Mucosa of rectum (tissue), 2 donors: ENCODE data around the gene CCDC9B.

Source experiments
- H3K27ac ChIP-seq, 2 donors: one replicate each; pipeline ENCODE4 v1.7.0; 2013; ENCODE audit warnings: inconsistent platforms in 2 of 2, low read depth in 2 of 2, low read length in 2 of 2
- H3K27me3 ChIP-seq, 2 donors: one replicate each; pipeline ENCODE4 v1.7.0; 2013; ENCODE audit warnings: low read length in 2 of 2; ENCODE audit not compliant: control insufficient read depth in 2 of 2, insufficient read depth in 2 of 2
- H3K36me3 ChIP-seq, 2 donors: one replicate each; pipeline ENCODE4 v1.7.0; 2013; ENCODE audit warnings: low read length in 2 of 2; ENCODE audit not compliant: control insufficient read depth in 2 of 2, insufficient read depth in 2 of 2
- H3K4me1 ChIP-seq, 2 donors: one replicate each; pipeline ENCODE4 v1.7.0; 2013; ENCODE audit warnings: low read length in 2 of 2, mild to moderate bottlenecking in 1 of 2; ENCODE audit not compliant: control insufficient read depth in 2 of 2, insufficient read depth in 2 of 2
- H3K4me3 ChIP-seq, 2 donors: one replicate each; pipeline ENCODE4 v1.7.0; 2013; ENCODE audit warnings: low read length in 2 of 2
- H3K9ac ChIP-seq, 2 donors: one replicate each; pipeline ENCODE4 v1.7.0; 2013; ENCODE audit warnings: low read length in 2 of 2, low read depth in 1 of 2, mild to moderate bottlenecking in 1 of 2
- H3K9me3 ChIP-seq, 2 donors: one replicate each; pipeline ENCODE4 v1.7.0; 2013; ENCODE audit warnings: low read length in 2 of 2; ENCODE audit not compliant: control insufficient read depth in 2 of 2
- donor health status: healthy.
- donor health status: Normal muscosa, but diverticular disease.

CCDC9B gene

DNA sequence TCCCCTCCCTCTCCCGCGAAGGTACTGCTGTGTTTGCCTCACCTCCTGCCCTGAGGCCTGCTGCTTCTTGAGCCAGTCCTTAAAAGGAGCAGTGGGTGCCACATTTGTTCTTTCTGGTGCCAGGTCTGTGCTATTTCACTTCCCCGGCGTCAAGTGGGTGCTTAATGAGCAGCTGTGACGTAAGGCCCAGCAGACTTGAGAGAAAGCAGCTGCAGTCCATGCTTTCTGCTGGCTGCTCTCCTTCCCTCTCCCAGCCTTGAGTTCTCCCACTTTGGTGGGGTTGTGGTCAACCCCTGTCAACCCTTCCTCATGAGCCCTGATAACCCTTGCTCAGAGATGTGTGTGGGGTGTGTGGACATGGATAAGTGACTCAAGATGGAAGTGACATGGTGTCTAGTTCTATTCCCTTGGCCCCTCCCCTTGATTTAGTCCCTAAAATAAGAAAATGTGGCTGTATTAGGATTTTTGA lies 10.3 kb downstream of the CCDC9B start:
- no peaks in the 10 kb centered on the region for H3K9me3 ChIP-seq
- H3K9ac ChIP-seq = no peak overlapping the region
- no peaks in the 10 kb centered on the region for H3K27me3 ChIP-seq
- H3K4me3 ChIP-seq = no peak overlapping the region
- peaks cover 19 to 26% of the 10 kb centered on the region in 2 donors for H3K4me1 ChIP-seq
- no peaks in the 10 kb centered on the region for H3K36me3 ChIP-seq
- H3K27ac ChIP-seq = peak overlapping the region in 1 of 2 donors; percentile 54

DNA sequence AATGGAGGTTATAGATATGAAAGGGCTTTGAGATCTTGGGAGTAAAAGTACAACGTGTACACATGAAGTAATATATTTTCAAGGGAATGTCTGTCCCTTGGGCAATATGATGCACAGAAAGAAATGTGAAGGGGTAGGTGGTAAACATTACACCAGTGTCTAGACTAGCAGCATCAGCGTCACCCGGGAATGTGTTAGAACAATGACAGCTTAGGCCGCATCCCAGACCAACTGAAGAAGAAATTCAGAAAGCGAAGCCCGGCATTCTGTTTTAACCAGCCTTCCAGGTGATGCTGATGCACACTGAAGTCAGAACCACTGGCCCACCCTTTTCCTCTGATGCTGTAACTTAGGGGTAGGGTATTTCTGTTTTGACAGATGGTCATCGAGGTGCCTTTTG lies 10.9 kb downstream of the CCDC9B start:
- peak overlapping the region in 1 of 2 donors; percentile 54 for H3K27ac ChIP-seq
- H3K4me1 ChIP-seq = peaks cover 25% of the 10 kb centered on the region in 2 donors
- no peak overlapping the region for H3K9ac ChIP-seq
- H3K27me3 ChIP-seq = no peaks in the 10 kb centered on the region
- H3K4me3 ChIP-seq = no peak overlapping the region
- H3K36me3 ChIP-seq = no peaks in the 10 kb centered on the region
- H3K9me3 ChIP-seq = no peaks in the 10 kb centered on the region

DNA sequence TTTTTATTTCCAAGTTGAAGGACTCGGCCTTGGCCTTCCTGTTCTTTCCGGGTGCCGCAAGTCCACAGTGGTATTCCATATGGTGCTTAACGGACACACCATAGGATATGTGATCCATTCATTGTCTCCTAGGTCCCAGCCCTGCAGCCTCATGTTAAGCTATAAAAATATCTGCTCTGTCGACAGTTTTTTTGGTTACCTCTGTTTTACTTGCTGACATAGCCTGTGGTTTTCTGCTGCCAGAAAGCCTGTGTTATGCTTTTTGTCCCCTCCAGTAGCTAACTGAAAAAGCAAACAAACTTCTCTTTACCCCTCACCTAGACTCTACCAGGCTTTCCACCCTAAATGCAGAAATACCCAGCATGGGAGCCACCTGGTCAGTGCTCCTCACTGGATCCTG lies 12.0 kb downstream of the CCDC9B start:
- no peak overlapping the region for H3K9ac ChIP-seq
- H3K9me3 ChIP-seq = no peaks in the 10 kb centered on the region
- H3K27ac ChIP-seq = peak overlapping the region in 1 of 2 donors; percentile 7
- no peaks in the 10 kb centered on the region for H3K36me3 ChIP-seq
- H3K4me1 ChIP-seq = peaks cover 16 to 19% of the 10 kb centered on the region in 2 donors
- H3K4me3 ChIP-seq = no peak overlapping the region
- H3K27me3 ChIP-seq = no peaks in the 10 kb centered on the region

DNA sequence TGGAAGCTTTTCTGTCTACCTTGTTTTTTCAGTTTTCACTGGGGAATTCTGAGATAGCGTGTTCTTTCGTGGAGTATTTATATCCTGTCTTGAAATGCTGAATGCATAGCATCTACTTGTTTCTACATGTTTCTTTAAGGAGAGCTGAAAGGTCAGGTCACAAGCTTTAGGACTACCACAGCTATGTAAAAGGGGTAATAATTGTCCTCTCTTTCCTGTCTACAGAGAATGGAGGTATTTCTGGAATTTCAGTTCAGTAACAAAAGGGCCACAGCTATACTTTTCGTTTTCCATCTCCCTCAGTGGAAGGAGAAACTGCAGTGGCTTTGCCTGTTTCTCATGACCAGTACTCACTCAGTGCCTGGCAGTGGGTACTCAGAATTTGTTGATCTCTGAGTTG lies 12.6 kb downstream of the CCDC9B start:
- Histone ChIP-seq H3K4me3 (no peak overlapping the region), H3K9ac (no peak overlapping the region), H3K27me3 (no peaks in the 10 kb centered on the region), H3K9me3 (no peaks in the 10 kb centered on the region), H3K4me1 (peaks cover 13 to 16% of the 10 kb centered on the region in 2 donors), H3K36me3 (no peaks in the 10 kb centered on the region), H3K27ac (peak overlapping the region in 1 of 2 donors; percentile 7)

DNA sequence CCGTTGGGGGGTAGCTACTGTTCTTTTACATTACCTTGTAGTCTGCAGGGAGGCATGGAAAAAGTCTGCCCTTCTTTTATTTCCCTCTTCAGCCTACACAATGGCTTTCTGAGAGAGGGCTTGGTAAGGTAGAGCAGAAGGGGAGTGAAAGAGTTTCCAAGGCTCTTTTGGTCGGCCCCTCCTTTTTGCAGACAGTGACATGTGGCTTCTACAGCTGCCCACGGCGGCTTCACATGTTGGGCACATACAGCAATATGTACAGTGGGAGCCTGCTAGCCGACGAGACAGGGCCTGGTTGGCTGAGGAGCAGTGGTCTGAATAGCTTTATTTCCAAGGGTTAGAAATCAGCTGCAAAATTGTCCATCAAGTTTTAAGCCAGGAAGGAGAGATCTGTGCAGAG lies 13.3 kb downstream of the CCDC9B start:
- Histone ChIP-seq H3K27me3 (no peaks in the 10 kb centered on the region), H3K4me1 (peaks cover 20 to 22% of the 10 kb centered on the region in 2 donors), H3K27ac (no peak overlapping the region), H3K36me3 (no peaks in the 10 kb centered on the region), H3K9me3 (no peaks in the 10 kb centered on the region), H3K9ac (no peak overlapping the region), H3K4me3 (no peak overlapping the region)

DNA sequence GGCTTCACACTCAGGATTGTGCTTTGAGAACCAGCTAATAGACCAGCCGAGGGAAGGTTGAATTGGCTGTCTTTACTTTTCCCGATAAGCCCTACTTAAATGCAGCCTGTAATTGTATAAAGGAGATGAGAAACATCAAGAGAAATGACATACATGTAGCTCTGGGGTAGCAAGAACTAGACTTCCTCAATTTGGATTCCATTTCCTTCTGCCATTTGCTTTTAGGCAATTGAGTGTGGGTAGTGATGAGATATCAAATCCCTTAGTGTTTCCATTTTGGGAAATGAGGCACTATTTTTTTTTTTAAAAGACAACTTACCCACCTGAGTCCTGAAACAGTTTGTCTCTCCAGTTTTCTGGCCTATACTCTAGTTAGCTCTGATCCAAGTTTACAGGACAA lies 15.0 kb downstream of the CCDC9B start:
- H3K9ac ChIP-seq = no peak overlapping the region
- peak overlapping the region in 1 of 2 donors; percentile 14 for H3K27ac ChIP-seq
- H3K27me3 ChIP-seq = no peaks in the 10 kb centered on the region
- no peaks in the 10 kb centered on the region for H3K36me3 ChIP-seq
- H3K4me3 ChIP-seq = peak overlapping the region in 1 of 2 donors; percentile 70
- H3K4me1 ChIP-seq = peaks cover 17 to 22% of the 10 kb centered on the region in 2 donors
- no peaks in the 10 kb centered on the region for H3K9me3 ChIP-seq

DNA sequence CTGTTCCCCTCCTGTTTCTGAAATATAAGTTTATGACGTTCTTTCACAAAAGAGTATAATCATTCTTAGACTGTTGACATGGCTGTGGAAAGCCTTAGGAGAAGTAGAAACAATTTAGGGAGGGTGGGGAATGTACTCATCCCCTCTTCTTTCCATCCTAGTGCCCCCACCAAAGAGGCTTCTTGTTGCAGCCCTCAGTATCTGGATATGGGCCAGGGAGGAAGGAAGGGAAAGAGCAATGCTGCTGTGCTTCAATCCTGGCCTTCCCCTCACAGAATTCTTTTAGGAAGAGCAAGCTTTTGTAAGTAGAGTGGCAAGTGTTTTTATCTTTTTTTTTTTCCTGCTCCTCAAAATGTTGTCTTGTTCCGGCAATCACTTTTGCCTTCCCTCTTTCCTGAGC lies 15.6 kb downstream of the CCDC9B start:
- Histone ChIP-seq H3K4me3 (peak overlapping the region; percentile 68 to 70), H3K4me1 (peaks cover 17 to 18% of the 10 kb centered on the region in 2 donors), H3K9ac (peak overlapping the region in 1 of 2 donors; percentile 69), H3K27ac (no peak overlapping the region), H3K9me3 (no peaks in the 10 kb centered on the region), H3K36me3 (no peaks in the 10 kb centered on the region), H3K27me3 (no peaks in the 10 kb centered on the region)

DNA sequence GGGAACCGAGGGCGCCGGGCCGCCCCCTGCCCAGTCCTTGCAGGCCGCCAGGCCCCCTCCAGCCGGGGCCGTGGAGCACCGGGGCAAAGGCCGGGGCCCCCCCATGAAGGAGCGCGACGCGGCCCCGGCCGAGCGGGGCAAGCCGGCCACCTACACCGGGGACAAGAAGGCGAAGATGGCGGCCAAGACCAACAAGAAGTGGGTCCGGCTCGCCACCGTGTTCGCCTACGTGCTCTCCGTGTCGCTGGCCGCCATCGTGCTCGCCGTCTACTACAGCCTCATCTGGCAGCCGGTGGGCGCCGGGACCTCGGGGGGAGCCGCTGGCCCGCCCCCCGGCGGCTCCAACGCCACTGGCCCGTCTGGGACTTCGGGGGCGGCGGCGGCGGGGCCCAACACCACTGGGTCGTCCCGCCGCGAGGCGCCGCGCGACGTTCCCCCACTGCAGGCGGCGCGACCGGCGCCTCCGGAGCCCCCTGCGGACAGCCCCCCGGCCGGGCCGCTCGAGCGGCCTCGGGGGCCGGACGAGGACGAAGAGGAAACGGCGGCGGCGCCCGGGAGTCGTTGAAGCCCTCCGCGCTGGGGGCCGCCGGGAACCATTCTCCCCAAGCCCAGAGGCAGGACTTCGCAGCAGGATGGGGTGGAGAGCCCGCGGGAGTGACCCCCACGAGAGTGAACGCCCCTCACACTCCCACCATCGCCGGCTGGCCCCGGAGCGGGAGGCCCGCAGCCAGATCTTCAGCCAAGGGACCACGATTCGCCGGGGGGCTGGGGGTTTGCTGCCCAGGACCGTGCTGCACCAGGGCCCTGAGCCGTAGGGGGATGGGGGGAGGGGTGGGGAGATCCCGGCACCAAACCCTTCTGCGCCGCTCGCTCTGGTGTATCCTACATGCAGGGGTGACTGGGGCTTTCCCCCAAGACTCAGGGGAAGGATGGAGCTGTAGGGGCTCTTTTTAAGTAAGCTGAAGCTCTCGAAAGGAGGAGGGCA lies 16.5 kb downstream of the CCDC9B start:
- peaks cover 17 to 18% of the 10 kb centered on the region in 2 donors for H3K4me1 ChIP-seq

DNA sequence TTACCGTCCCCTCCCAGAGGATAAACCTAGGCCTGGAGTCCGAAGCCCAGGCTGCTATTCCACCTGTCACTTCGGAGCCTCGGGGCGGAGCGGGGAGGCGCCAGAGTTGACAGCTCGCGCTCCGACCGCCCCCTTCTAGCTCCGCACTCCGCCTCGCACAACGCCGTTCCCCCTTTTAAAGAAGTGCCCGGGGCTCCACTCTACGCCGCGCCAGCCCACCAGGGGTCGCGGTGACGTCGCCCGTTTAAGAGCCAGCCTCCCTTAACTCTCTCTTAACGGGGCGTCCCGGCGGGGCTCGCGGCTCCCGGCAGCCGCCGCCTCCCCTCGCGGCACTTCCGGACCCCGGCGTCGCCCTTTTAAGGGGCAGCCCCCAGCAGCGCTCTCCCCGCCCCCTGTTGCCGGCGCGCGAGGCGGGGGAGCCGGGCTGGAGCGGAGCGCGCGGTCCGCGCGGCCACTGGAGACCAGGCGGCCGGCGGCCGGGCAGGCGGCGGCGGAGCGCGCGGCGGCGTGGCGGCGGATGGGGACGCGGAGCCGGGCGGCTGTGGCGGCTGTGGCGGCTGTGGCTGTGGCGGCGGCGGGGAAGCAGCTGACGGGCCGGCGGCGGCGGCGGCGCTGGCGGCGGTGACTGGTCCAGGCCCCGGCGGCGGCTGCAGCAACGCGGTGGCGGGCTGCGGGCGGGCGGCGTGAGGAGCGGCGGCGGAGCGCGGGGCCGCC lies 17.3 kb downstream of the CCDC9B start, which contains the start of gene INAFM2:
TSS of gene INAFM2 (plus strand) at position 454 of the 714 bp plus-strand sequence. CDS start 364 bp downstream, outside the sequence.
- no peaks in the 10 kb centered on the region for H3K36me3 ChIP-seq
- H3K27ac ChIP-seq = peak within 1 kb of the TSS; percentile 61
- H3K4me1 ChIP-seq = peaks cover 17 to 18% of the 10 kb centered on the region in 2 donors
- H3K9me3 ChIP-seq = no peaks in the 10 kb centered on the region
- H3K27me3 ChIP-seq = no peaks in the 10 kb centered on the region
- H3K9ac ChIP-seq = peak within 1 kb of the TSS; percentile 66 to 69
- peak within 1 kb of the TSS; percentile 68 to 70 for H3K4me3 ChIP-seq

More for the DNA sequence above, 16.5 kb downstream of the CCDC9B start:
- Histone ChIP-seq H3K9ac (peak overlapping the region; percentile 66 to 69), H3K4me3 (peak overlapping the region; percentile 68 to 70), H3K27ac (peak overlapping the region in 1 of 2 donors; percentile 49), H3K9me3 (no peaks in the 10 kb centered on the region), H3K27me3 (no peaks in the 10 kb centered on the region), H3K36me3 (no peaks in the 10 kb centered on the region)
